Measurements from ENCODE around the gene TAS2R19.
"Not testable (repeated sequence)": the region's sequence is repeated elsewhere in the genome, so short reads cannot be mapped to it uniquely, and the experiment has no call there.

TAS2R19 gene

GRCh38 chr12:11022520-11022919, at the start of gene TAS2R19:
Gene TAS2R19, minus strand, starts transcription at chr12:11022620. Its CDS starts 49 bp downstream, at chr12:11022571.
- no peak for DNase-seq (ENCODE audit: low read depth, low spot score)
- H3K27ac ChIP-seq: no peak within 1 kb of the TSS

DNA sequence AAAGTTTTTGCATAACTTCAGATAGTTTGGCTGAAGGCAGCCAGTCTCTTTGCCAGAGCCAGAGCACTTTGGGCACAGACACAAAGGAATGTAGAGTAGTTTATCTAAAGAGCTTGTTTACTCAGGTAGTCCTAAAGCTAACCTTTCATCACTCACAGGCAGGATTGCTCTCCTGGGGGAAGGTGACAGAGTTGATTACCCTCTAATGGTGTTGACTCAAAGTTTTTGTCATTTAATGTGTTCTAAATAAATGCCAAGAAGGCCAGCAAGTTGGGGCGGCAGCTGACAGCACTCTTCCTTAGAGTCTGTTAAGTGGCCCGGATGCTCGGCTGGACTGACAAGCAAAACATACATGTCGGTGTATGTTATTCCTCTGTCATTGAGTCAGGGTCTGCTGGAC, 49.0 kb upstream of the TAS2R19 start:
- no peak overlapping the region for H3K27ac ChIP-seq
- no peak for DNase-seq (ENCODE audit: low read depth, low spot score)

DNA sequence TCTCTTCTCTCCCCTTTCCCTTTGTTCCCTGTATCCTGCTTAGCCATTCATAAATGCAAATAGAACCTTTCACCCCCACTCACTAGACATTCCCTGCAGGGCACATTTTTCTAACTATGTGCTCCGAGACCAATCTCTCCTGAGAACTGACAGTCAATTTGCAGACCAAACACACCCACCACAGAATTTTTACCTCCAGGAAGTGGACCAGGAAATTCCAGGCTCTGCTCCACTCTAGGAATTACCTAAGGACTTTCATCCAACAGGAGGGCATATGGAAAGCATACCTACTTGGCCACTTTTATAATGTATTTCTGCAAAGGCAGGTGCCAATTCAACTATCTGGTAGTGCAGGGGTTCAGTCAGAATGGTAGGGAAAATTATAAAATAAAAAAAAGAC, 48.6 kb upstream of the TAS2R19 start:
- no peak for DNase-seq (ENCODE audit: low read depth, low spot score)
- no peak overlapping the region for H3K27ac ChIP-seq

- DNase-seq (ENCODE audit: low read depth, low spot score): no peak
- no peak overlapping the region for H3K27ac ChIP-seq
Observed at GRCh38 chr12:11069854-11070365, 47.5 kb upstream of the TAS2R19 start.

GRCh38 chr12:11067514-11067913, 45.1 kb upstream of the TAS2R19 start:
- no peak overlapping the region for H3K27ac ChIP-seq
- DNase-seq (ENCODE audit: low read depth, low spot score): no peak

DNA sequence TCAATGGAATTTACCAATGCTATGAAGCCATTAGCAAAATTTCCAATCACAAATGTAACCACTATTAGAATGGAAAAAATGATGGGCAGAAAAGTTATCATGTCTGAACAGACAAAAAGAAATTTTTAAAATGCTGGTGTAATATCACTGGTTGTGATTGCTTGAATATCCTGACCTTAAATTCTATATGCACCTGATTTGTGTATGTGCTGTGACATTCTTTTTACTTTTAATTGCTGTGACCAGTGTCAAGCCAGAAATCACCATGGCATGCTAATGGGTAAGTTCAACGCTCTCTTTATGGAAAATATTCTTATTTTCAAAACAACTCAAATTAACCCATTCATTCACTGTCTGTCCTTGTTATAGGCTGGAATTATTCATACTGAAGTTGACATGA, 39.8 kb upstream of the TAS2R19 start, which contains the start of gene TAS2R46:
TSS of gene TAS2R46 (minus strand) at position 101 of the 400 bp plus-strand sequence. CDS start at position 101, 0 bp downstream.
- H3K27ac ChIP-seq; DNase-seq (ENCODE audit: low read depth, low spot score): not testable (repeated sequence)

DNA sequence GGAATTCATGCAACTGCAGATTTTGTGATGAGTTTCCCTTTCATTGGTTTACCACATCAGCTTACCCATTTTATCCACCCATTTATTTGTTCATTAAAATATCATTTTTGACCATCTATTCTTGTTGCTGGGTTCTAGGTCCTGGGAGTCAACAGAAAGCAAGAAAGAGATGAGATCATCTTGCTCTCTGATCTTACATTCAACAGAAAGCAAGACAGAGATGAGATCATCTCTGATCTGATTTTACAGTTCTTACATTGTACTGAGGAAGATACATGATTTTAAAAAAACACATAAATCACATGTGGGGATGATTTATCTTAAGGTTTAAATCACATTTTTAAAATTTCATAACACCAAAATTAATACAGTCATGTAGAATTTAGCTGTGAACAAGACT, 37.4 kb upstream of the TAS2R19 start:
- no peak for DNase-seq (ENCODE audit: low read depth, low spot score)
- no peak overlapping the region for H3K27ac ChIP-seq

GRCh38 chr12:11059041-11059440, 36.6 kb upstream of the TAS2R19 start:
- H3K27ac ChIP-seq: no peak overlapping the region
- DNase-seq (ENCODE audit: low read depth, low spot score): no peak

GRCh38 chr12:11055306-11055705, 32.9 kb upstream of the TAS2R19 start:
- no peak for DNase-seq (ENCODE audit: low read depth, low spot score)

DNA sequence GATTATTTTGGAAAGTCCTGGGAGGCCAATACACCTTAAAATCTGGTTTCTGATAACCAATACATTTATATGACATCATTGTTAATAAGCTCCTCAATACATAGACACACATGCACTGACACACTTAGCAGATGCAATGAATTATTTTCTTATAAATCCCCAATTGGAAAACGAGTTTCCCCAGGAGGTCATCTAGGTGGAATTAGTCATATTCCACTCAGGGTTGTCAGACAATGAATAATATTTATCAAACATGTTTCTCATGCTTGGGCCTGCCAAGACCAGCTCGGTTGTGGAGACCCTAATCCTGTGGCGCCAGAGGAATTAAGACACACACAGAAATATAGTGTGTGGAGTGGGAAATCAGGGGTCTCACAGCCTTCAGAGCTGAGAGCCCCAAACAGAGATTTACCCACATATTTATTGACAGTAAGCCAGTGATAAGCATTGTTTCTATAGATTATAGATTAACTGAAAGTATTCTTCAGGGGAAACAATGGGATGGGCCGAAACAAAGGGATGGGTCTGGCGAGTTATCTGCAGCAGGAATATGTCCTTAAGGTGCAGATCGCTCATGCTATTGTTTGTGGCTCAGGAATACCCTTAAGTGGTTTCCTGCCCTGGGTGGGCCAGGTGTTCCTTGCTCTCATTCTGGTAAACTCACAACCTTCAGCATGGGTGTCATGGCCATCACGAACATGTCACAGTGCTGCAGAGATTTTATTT, 27.5 kb upstream of the TAS2R19 start:
- DNase-seq (ENCODE audit: low read depth, low spot score); H3K27ac ChIP-seq: not testable (repeated sequence)

More at GRCh38 chr12:11055306-11055705, 32.9 kb upstream of the TAS2R19 start:
- no peak overlapping the region for H3K27ac ChIP-seq

GRCh38 chr12:11041366-11041765, 18.9 kb upstream of the TAS2R19 start:
- not testable (repeated sequence) for H3K27ac ChIP-seq; DNase-seq (ENCODE audit: low read depth, low spot score)

- H3K27ac ChIP-seq: no peak overlapping the region
- DNase-seq (ENCODE audit: low read depth, low spot score): no peak
Observed at GRCh38 chr12:11040162-11040561, 17.7 kb upstream of the TAS2R19 start.

- H3K27ac ChIP-seq: no peak overlapping the region
- no peak for DNase-seq (ENCODE audit: low read depth, low spot score)
Observed at GRCh38 chr12:11039171-11039570, 16.8 kb upstream of the TAS2R19 start.

DNA sequence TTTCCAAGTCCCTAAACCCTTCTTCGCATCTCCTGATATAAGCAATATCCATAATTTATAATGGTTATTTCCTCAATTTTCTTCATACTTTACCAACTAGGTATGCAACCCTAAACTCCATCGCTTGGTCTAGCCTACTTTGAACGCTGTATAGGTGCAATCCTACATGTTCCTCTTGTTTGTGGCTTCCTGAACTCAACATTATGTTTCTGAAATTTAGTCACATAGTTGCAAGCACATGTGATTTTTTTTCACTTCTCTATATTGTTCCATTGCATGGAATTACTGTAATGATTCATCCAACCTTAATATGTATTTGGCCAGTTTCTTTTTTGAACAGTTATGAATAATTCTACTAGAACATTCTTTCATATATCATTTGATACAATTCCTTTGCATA, 11.5 kb upstream of the TAS2R19 start:
- H3K27ac ChIP-seq; DNase-seq (ENCODE audit: low read depth, low spot score): not testable (repeated sequence)

DNA sequence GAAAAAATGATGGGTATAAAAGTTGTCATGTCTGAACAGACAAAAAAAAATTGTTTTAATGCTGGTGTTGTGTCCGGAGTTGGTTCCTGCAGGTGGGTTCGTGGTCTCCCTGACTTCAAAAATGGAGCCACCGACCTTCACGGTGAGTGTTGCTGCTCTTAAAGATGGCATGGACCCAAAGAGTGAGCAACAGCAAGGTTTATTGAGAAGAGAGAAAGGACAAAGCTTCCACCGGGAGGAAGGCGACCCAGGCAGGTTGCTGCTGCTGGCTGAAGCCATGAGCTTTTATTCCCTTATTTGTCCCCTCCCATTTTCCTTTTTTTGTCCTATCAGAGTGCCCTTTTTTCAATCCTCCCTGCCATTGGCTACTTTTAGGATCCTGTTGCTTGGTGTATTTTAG, 8.9 kb upstream of the TAS2R19 start, which contains the start of gene TAS2R31:
TSS of gene TAS2R31 (minus strand) at position 101 of the 400 bp plus-strand sequence. CDS start at position 29, 72 bp downstream.
- no peak within 1 kb of the TSS for H3K27ac ChIP-seq
- no peak for DNase-seq (ENCODE audit: low read depth, low spot score)

- H3K27ac ChIP-seq: no peak overlapping the region
- no peak for DNase-seq (ENCODE audit: low read depth, low spot score)
Observed at GRCh38 chr12:11026118-11026517, 3.7 kb upstream of the TAS2R19 start.

DNA sequence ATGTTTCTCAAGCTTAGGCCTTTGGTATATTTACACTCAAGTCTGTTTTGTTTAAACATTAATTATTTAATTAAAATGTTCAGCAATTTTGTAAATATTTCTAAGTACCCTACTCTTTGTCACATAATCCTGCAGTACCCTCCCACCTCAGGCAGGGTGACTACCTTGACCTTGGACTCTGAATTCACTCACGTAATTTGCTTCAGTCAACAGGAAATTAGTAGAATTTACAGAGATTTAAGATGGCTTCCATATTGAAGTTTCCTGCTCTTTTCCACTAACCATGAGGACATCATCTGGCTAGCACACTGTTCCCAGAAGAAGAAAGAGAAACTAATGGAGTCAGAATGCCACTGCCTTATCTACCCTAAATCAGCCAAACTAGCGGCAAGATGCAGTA, 967 bp upstream of the TAS2R19 start:
- H3K27ac ChIP-seq: no peak overlapping the region
- no peak for DNase-seq (ENCODE audit: low read depth, low spot score)

DNA sequence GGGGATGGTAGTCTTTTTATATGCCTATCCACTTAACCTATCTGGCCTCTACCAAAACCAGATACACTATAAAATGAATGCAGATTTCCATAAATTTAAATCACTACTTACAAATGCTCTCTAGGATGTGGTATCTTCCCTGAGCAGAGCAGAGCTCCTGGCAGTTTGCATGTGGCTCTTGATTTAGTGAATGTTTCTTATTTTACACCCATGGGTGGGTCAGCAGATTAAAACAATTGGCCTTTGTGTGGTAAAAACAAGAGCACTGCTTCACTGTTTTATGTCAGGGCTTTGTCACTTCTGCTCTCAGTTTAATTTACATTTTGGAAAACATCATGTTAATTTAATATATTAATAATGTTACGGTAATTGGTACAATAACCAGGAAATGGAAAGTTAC, 5.5 kb downstream of the TAS2R19 start:
- no peak overlapping the region for H3K27ac ChIP-seq
- DNase-seq (ENCODE audit: low read depth, low spot score): no peak

DNA sequence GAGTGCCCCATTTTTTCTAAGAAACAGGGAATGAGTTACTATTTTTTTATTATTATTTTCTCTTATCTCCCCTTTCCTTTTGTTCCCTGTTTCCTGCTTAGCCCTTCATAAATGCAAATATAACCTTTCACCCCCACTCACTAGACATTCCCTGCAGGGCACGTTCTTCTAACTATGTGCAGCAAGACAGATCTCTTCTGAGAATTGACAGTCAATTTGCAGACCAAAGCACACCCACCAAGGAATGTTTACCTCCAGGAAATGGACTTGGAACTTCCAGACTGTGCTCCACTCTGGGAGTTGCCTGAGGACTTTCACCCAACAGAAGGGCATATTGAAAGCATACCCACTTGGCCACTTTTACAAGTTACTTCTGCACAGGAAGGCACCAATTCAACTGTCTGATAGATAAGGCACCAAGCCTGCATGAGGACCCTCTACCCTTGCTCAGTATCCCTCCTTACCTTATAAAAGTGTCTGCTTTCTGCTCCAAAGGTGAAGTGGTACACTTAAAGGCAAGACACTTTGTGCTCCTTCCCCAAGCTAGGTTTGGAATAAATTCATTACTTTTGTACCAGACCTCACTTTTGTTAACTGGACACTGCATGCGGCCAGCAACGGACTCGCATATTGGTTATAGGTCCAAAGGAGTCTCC, 6.5 kb downstream of the TAS2R19 start:
- DNase-seq (ENCODE audit: low read depth, low spot score): no peak
- no peak overlapping the region for H3K27ac ChIP-seq

- no peak for DNase-seq (ENCODE audit: low read depth, low spot score)
- H3K27ac ChIP-seq: no peak overlapping the region
Observed at GRCh38 chr12:11014234-11014633, 8.2 kb downstream of the TAS2R19 start.

DNA sequence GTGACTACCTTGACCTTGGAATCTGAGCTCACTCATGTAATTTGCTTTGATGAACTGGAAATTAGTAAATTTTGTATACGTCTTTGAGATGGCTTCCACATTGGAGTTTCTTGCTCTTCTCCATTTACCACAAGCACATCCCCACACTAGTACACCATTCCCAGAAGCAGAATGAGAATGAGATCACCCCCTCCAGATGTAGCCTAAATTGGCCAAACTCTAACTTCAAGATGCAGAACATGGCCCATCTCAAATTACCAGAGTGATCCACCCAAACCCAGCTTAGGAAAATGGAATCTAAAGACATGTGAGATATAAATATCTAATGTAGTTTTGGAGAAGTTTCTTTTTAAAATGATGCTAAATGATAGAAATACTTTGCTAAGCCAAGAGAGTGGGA, 14.8 kb downstream of the TAS2R19 start:
- no peak for DNase-seq (ENCODE audit: low read depth, low spot score)
- H3K27ac ChIP-seq: no peak overlapping the region
